ENCODE results near the gene FRMD4A. TPM values are rescaled to one million over a fixed set of nuclear protein-coding genes. Genes with fewer than 3 reads are reported as not detected.

FRMD4A gene
- polyA plus RNA-seq, 1 of the 3 experiments (the other 2 are of a cell fraction) = 37.7 TPM

- TF ChIP-seq CTCF (IDR thresholded peaks at IDR 0.05) (no peak), TCF12 (IDR thresholded peaks at IDR 0.05) (no peak)
Measured at GRCh38 chr10:13741438-13741837, 589.3 kb downstream of the FRMD4A start (continued).

GRCh38 chr10:13740461-13740860 is 590.3 kb downstream of the FRMD4A start:
- no peak overlapping the region for H2AFZ ChIP-seq (ENCODE audit: low read depth)
- WGBS (ENCODE audit: low lambda C conversion rate) = 93% methylated on average over 4 of the region's 4 CpGs
- H3F3A ChIP-seq (replicated peaks; ENCODE audit: insufficient read depth) = no peaks in the 10 kb centered on the region
- H3K9me2 ChIP-seq = no peaks in the 10 kb centered on the region
- H3K4me1 ChIP-seq (ENCODE audit: control insufficient read depth in 1 of 2, insufficient read depth in 2 of 2, low read depth in 1 of 2, low read length in 1 of 2) = no peaks in the 10 kb centered on the region
- no peak for TF ChIP-seq FOXM1 (IDR thresholded peaks at IDR 0.05; ENCODE audit: low read depth)
- no peak for TF ChIP-seq CTCF (IDR thresholded peaks at IDR 0.05)
- no peak for TF ChIP-seq YY1 (IDR thresholded peaks at IDR 0.05; ENCODE audit: low read depth)
- no peak for TF ChIP-seq MAX (IDR thresholded peaks at IDR 0.05; ENCODE audit: low read depth)
- no peak for TF ChIP-seq NRF1 (IDR thresholded peaks at IDR 0.05; ENCODE audit: low read depth, low read length)
- no peak for TF ChIP-seq POLR2AphosphoS5 (IDR thresholded peaks at IDR 0.05; ENCODE audit: low read depth, low read length)
- no peak for TF ChIP-seq RXRA (IDR thresholded peaks at IDR 0.05; ENCODE audit: borderline replicate concordance, low read depth)
- TF ChIP-seq RFX5 (IDR thresholded peaks at IDR 0.05; ENCODE audit: low read length) = no peak
- TF ChIP-seq TCF12 (IDR thresholded peaks at IDR 0.05) = no peak
- TF ChIP-seq FOSL2 (IDR thresholded peaks at IDR 0.05; ENCODE audit: borderline replicate concordance, low read depth) = no peak
- TF ChIP-seq RAD21 (IDR thresholded peaks at IDR 0.05; ENCODE audit: low read length) = no peak
- no peak for TF ChIP-seq ELF1 (IDR thresholded peaks at IDR 0.05)
- TF ChIP-seq JUND (IDR thresholded peaks at IDR 0.05) = no peak
- no peak for TF ChIP-seq TEAD4 (IDR thresholded peaks at IDR 0.05; ENCODE audit: borderline replicate concordance, insufficient read depth)
- no peak for TF ChIP-seq ZBTB33 (IDR thresholded peaks at IDR 0.05; ENCODE audit: borderline replicate concordance, low read depth)
- no peak for TF ChIP-seq PBX3 (IDR thresholded peaks at IDR 0.05)
- no peak for TF ChIP-seq CHD2 (IDR thresholded peaks at IDR 0.05; ENCODE audit: low read length, partially characterized antibody)
- no peaks in the 10 kb centered on the region for H3K27me3 ChIP-seq (ENCODE audit: insufficient read depth)
- H3K4me2 ChIP-seq = no peak overlapping the region
- no peak overlapping the region for H3K27ac ChIP-seq (ENCODE audit: low read depth in 2 of 2, low read length in 1 of 2)
- no peak for DNase-seq
- H4K20me1 ChIP-seq (ENCODE audit: insufficient read depth) = no peaks in the 10 kb centered on the region
- H3K9ac ChIP-seq = no peak overlapping the region
- ChIA-PET CTCF (no interaction called here), POLR2A (no interaction called here)
- no peak overlapping the region for H3K4me3 ChIP-seq (ENCODE audit: low read depth in 2 of 2, low read length in 1 of 2)
- H3K79me2 ChIP-seq (ENCODE audit: insufficient read depth) = no peaks in the 10 kb centered on the region
- no peaks in the 10 kb centered on the region for H3K9me3 ChIP-seq
- H3K36me3 ChIP-seq (replicated peaks in 1 of 2; ENCODE audit: control insufficient read depth in 1 of 2, insufficient read depth in 2 of 2, low read length in 1 of 2) = peaks cover 24 to 47% of the 10 kb centered on the region in 2 experiments
